SK-N-MC (cell line): ENCODE data around the gene TYRO3.

Experiments used
- EZH2 ChIP-seq: fragments of 200-600 bp; sonication (generic); IDR thresholded peaks from one replicate; pipeline ENCODE4 v1.6.1; 2017; ENCODE audit warnings: antibody characterized with exemption
- FOXP2 ChIP-seq: optimal IDR thresholded peaks from 2 replicates; pipeline ENCODE3; 2011; ENCODE audit warnings: mild to moderate bottlenecking, moderate library complexity; ENCODE audit not compliant: insufficient read depth; ENCODE audit errors: extremely low read length, control extremely low read depth
- POLR2AphosphoS5 ChIP-seq: IDR thresholded peaks from 2 replicates; pipeline ENCODE4 v1.6.1; 2012; ENCODE audit warnings: mild to moderate bottlenecking, low read depth, low read length, borderline replicate concordance

DNA sequence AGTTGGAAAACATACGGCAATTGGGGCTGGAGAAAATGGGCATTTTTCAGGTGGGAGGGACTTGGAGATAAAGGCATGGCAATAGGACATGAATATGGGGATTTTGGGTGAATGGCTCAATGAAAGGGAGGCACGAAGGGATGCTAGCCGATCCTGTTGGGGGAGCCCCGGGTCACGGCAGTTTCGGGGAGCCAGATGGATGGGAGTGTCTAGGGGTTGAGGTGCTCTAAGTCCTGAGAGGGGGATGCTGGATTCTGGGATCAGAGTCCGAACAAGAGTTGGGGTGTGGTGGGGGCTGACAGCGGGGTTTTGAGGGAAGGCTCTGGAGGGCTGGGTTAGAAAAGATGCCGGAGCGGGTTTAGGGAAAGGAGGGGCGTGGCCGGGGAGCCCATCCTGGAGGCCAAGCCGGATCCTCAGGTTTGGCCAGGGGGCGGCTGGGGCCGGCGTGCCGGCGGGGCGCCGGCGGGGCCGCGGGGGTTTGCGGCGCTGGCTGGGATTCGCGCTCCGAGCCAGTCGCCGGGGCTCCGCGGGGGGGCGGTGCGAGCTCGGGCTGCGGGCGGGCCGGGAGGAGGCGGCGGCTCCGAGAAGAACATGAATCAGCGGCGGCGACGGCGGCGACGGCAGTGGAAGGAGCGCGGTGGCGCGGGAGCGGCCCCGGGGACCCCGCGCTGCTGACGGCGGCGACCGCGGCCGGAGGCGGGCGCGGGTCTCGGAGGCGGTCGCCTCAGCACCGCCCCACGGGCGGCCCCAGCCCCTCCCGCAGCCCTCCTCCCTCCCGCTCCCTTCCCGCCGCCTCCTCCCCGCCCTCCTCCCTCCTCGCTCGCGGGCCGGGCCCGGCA lies at the start of gene TYRO3:
- TF ChIP-seq EZH2 (no peak), POLR2AphosphoS5 (no peak), FOXP2 (no peak)
